ENCODE measurements around the gene MBD3L2B. TPM values are rescaled to one million over a fixed set of nuclear protein-coding genes. Genes with fewer than 3 reads are reported as not detected.
"Not testable (repeated sequence)": the region's sequence is repeated elsewhere in the genome, so short reads cannot be mapped to it uniquely, and the experiment has no call there.

The MBD3L2B gene
- total and polyA plus RNA-seq, 2 donors (not counting 3 experiments of a cell fraction or from before 2014, with no cell fraction given) = not detected

DNA sequence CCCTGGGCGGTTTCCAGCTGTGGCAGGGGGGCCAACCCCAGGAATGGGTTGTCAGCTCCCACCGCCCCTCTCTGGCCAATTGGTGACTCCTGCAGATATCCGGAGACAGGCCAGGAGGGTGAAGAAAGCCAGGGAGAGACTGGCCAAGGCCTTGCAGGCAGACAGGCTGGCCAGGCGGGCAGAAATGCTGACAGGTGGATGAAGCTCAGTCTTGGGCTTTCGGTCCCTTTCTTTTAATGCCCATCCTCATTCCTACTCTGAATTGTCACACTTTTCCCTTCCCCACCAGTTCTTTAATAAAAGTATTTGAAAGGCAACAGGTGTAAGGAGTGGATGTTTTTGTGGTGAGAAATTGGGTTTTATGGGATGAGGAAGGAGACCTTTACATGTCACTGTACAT is 30.2 kb upstream of the MBD3L2B start:
- H3K79me2 ChIP-seq (ENCODE audit: control insufficient read depth, insufficient read depth, low read length); dilution Hi-C loops (cut with MboI; ENCODE audit: extremely low pct_ligation_motif_present, low sequenced_read_pairs); H3K27me3 ChIP-seq (ENCODE audit: control insufficient read depth in 2 of 2, insufficient read depth in 2 of 2, low read length in 2 of 2); H2AFZ ChIP-seq (ENCODE audit: low read depth, low read length); H3K36me3 ChIP-seq (ENCODE audit: control insufficient read depth in 2 of 2, extremely low read depth in 1 of 2, insufficient read depth in 2 of 2, low read length in 2 of 2); CTCF ChIA-PET; H3K4me1 ChIP-seq (ENCODE audit: control insufficient read depth, extremely low read depth, insufficient read depth, low read length); BruUV-seq (replicated peaks); intact Hi-C loops (cut with micrococcal nuclease); H3K9me1 ChIP-seq (replicated peaks; ENCODE audit: control insufficient read depth, extremely low read depth, insufficient read depth, low read length); POLR2A ChIA-PET; FAIRE-seq; H3K4me3 ChIP-seq (replicated peaks in 1 of 3; ENCODE audit: insufficient read depth in 1 of 3, low read depth in 1 of 3, low read length in 3 of 3); H3K9me3 ChIP-seq (replicated peaks; ENCODE audit: control insufficient read depth, insufficient read depth, low read length); H3K4me2 ChIP-seq (ENCODE audit: insufficient read depth, low read length); H3K27ac ChIP-seq (ENCODE audit: insufficient read depth, low read depth, low read length); DNase-seq (ENCODE audit: low read depth, low spot score); H4K20me1 ChIP-seq (replicated peaks; ENCODE audit: control insufficient read depth, extremely low read depth, insufficient read depth, low read length); H3K9ac ChIP-seq (replicated peaks; ENCODE audit: extremely low read depth, insufficient read depth, low read length): not testable (repeated sequence)

- H3K27me3 ChIP-seq (ENCODE audit: control insufficient read depth in 2 of 2, insufficient read depth in 2 of 2, low read length in 2 of 2); H3K9ac ChIP-seq (replicated peaks; ENCODE audit: extremely low read depth, insufficient read depth, low read length); POLR2A ChIA-PET; H3K4me2 ChIP-seq (ENCODE audit: insufficient read depth, low read length); H3K27ac ChIP-seq (ENCODE audit: insufficient read depth, low read depth, low read length); H3K79me2 ChIP-seq (ENCODE audit: control insufficient read depth, insufficient read depth, low read length); H4K20me1 ChIP-seq (replicated peaks; ENCODE audit: control insufficient read depth, extremely low read depth, insufficient read depth, low read length); H3K4me3 ChIP-seq (replicated peaks in 1 of 3; ENCODE audit: insufficient read depth in 1 of 3, low read depth in 1 of 3, low read length in 3 of 3); H3K36me3 ChIP-seq (ENCODE audit: control insufficient read depth in 2 of 2, extremely low read depth in 1 of 2, insufficient read depth in 2 of 2, low read length in 2 of 2); H3K4me1 ChIP-seq (ENCODE audit: control insufficient read depth, extremely low read depth, insufficient read depth, low read length); H3K9me3 ChIP-seq (replicated peaks; ENCODE audit: control insufficient read depth, insufficient read depth, low read length); DNase-seq (ENCODE audit: low read depth, low spot score); intact Hi-C loops (cut with micrococcal nuclease); BruUV-seq (replicated peaks); H3K9me1 ChIP-seq (replicated peaks; ENCODE audit: control insufficient read depth, extremely low read depth, insufficient read depth, low read length); FAIRE-seq; H2AFZ ChIP-seq (ENCODE audit: low read depth, low read length); dilution Hi-C loops (cut with MboI; ENCODE audit: extremely low pct_ligation_motif_present, low sequenced_read_pairs); CTCF ChIA-PET: not testable (repeated sequence)
These were observed 27.8 kb upstream of the MBD3L2B start, which contains the start of gene MBD3L2 for GRCh38 chr19:7049021-7049420. Gene MBD3L2 (plus strand): TSS chr19:7049321. CDS start chr19:7049374, 53 bp downstream.

- H4K20me1 ChIP-seq (replicated peaks; ENCODE audit: control insufficient read depth, extremely low read depth, insufficient read depth, low read length); H3K9ac ChIP-seq (replicated peaks; ENCODE audit: extremely low read depth, insufficient read depth, low read length); FAIRE-seq; BruUV-seq (replicated peaks); H3K9me1 ChIP-seq (replicated peaks; ENCODE audit: control insufficient read depth, extremely low read depth, insufficient read depth, low read length); H3K4me3 ChIP-seq (replicated peaks in 1 of 3; ENCODE audit: insufficient read depth in 1 of 3, low read depth in 1 of 3, low read length in 3 of 3); H3K27me3 ChIP-seq (ENCODE audit: control insufficient read depth in 2 of 2, insufficient read depth in 2 of 2, low read length in 2 of 2); H3K9me3 ChIP-seq (replicated peaks; ENCODE audit: control insufficient read depth, insufficient read depth, low read length); H3K4me2 ChIP-seq (ENCODE audit: insufficient read depth, low read length); H2AFZ ChIP-seq (ENCODE audit: low read depth, low read length); intact Hi-C loops (cut with micrococcal nuclease); CTCF ChIA-PET; dilution Hi-C loops (cut with MboI; ENCODE audit: extremely low pct_ligation_motif_present, low sequenced_read_pairs); H3K79me2 ChIP-seq (ENCODE audit: control insufficient read depth, insufficient read depth, low read length); DNase-seq (ENCODE audit: low read depth, low spot score); H3K4me1 ChIP-seq (ENCODE audit: control insufficient read depth, extremely low read depth, insufficient read depth, low read length); H3K36me3 ChIP-seq (ENCODE audit: control insufficient read depth in 2 of 2, extremely low read depth in 1 of 2, insufficient read depth in 2 of 2, low read length in 2 of 2); POLR2A ChIA-PET; H3K27ac ChIP-seq (ENCODE audit: insufficient read depth, low read depth, low read length): not testable (repeated sequence)
These were observed 20.3 kb upstream of the MBD3L2B start for GRCh38 chr19:7041563-7041962.

DNA sequence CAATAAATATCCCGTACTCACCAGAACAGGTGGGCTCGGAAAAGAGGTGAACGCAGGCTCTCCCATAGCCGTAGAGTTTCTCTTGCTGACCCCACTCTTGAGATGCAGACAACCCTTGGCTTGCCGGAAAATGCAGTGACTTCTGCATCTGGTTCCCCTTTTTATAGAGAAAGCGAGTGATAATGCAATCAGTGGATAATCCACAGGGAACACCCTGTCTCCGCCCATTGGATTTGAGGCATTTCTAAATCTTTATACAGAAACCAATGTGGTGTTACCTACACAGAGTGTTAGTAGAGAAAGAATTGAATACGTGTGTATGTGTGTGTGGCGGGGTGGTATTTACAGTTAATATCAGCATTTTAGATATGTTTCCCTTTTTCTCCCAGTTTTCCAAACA is 18.8 kb upstream of the MBD3L2B start, which contains the start of gene MBD3L4:
Gene MBD3L4 (minus strand): TSS at position 101 of the 400 bp plus-strand sequence. CDS start 35 bp downstream, at position 66.
- DNase-seq (ENCODE audit: low read depth, low spot score); H3K79me2 ChIP-seq (ENCODE audit: control insufficient read depth, insufficient read depth, low read length); H3K9me3 ChIP-seq (replicated peaks; ENCODE audit: control insufficient read depth, insufficient read depth, low read length); intact Hi-C loops (cut with micrococcal nuclease); H3K4me2 ChIP-seq (ENCODE audit: insufficient read depth, low read length); CTCF ChIA-PET; H2AFZ ChIP-seq (ENCODE audit: low read depth, low read length); BruUV-seq (replicated peaks); H3K36me3 ChIP-seq (ENCODE audit: control insufficient read depth in 2 of 2, extremely low read depth in 1 of 2, insufficient read depth in 2 of 2, low read length in 2 of 2); H3K9ac ChIP-seq (replicated peaks; ENCODE audit: extremely low read depth, insufficient read depth, low read length); H3K27me3 ChIP-seq (ENCODE audit: control insufficient read depth in 2 of 2, insufficient read depth in 2 of 2, low read length in 2 of 2); H3K27ac ChIP-seq (ENCODE audit: insufficient read depth, low read depth, low read length); dilution Hi-C loops (cut with MboI; ENCODE audit: extremely low pct_ligation_motif_present, low sequenced_read_pairs); FAIRE-seq; POLR2A ChIA-PET; H3K4me3 ChIP-seq (replicated peaks in 1 of 3; ENCODE audit: insufficient read depth in 1 of 3, low read depth in 1 of 3, low read length in 3 of 3); H3K9me1 ChIP-seq (replicated peaks; ENCODE audit: control insufficient read depth, extremely low read depth, insufficient read depth, low read length); H3K4me1 ChIP-seq (ENCODE audit: control insufficient read depth, extremely low read depth, insufficient read depth, low read length); H4K20me1 ChIP-seq (replicated peaks; ENCODE audit: control insufficient read depth, extremely low read depth, insufficient read depth, low read length): not testable (repeated sequence)
